GM18909 (cell line): ENCODE data around the gene METRN.

Experiments used
- ATAC-seq: cut with Tn5 transposase; IDR thresholded peaks from one replicate; pipeline ENCODE4 v1.9.1; 2021; ENCODE audit warnings: mild to moderate bottlenecking; ENCODE audit not compliant: unreplicated experiment, poor library complexity

The METRN gene

GRCh38 chr16:677316-678190 is 37.4 kb upstream of the METRN start:
- ATAC-seq: no peak

- ATAC-seq: no peak
These were observed 36.6 kb upstream of the METRN start for GRCh38 chr16:678209-678857.

- ATAC-seq: peak; percentile 10
These were observed 35.8 kb upstream of the METRN start for GRCh38 chr16:678858-679813.

DNA sequence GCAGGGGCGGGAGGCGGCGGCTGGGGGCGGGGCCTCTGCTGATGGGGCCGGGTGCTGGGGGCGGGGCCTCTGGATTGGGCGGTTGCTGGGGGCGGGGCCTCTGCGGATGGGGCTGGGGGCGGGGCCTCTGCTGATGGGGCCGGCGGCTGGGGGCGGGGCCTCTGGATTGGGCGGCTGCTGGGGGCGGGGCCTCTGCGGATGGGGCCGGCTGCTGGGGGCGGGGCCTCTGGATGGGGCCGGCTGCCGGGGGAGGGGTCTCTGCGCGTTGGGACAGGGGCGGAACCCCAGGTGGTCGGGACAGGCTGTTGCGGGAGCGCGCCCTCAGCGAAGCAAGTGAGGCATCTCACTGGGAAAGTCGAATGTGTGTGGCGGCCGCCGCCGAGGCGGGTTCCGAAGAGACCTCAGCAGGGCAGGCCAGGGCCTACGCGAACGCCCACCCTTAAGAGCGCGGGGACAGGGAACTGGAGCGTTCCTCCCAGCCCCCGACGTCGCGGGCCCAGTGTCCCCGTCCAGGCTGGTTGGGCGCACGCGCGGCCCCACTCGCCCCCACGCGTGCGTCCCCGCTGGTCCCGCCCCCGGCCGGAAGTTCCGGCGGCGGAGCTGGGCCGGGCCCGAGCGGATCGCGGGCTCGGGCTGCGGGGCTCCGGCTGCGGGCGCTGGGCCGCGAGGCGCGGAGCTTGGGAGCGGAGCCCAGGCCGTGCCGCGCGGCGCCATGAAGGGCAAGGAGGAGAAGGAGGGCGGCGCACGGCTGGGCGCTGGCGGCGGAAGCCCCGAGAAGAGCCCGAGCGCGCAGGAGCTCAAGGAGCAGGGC is 34.9 kb upstream of the METRN start, which contains the start of gene STUB1:
Gene STUB1 (plus strand): TSS at position 597 of the 811 bp plus-strand sequence. CDS start 116 bp downstream, at position 713.
- peak; percentile 42 for ATAC-seq

DNA sequence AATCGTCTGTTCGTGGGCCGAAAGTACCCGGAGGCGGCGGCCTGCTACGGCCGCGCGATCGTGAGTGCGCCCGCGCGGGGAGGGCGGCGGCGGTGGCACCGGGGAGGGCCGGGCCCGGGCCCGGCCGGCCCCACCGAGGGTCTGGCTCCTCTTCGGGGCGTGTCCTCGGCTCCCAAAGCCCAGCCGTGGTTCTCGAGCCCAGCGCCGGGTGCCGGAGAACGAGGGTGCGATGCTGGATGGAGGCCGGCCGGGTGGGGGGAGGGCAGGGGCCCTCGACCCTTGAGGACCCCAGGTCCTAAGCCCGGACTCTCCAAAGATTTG is 34.3 kb upstream of the METRN start:
- ATAC-seq: no peak

- no peak for ATAC-seq
These were observed 33.8 kb upstream of the METRN start for GRCh38 chr16:680967-681745.

GRCh38 chr16:681746-682427 is 33.0 kb upstream of the METRN start:
- ATAC-seq: no peak

GRCh38 chr16:682493-683395 is 32.2 kb upstream of the METRN start:
- ATAC-seq: no peak

GRCh38 chr16:683396-684070 is 31.4 kb upstream of the METRN start:
- ATAC-seq: no peak

GRCh38 chr16:684071-684794 is 30.7 kb upstream of the METRN start, which contains the start of gene JMJD8:
TSS of gene JMJD8 (minus strand) at chr16:684334. CDS start at chr16:684319, 15 bp downstream.
- ATAC-seq: peak; percentile 67

- no peak for ATAC-seq
These were observed 29.8 kb upstream of the METRN start for GRCh38 chr16:684961-685696.

DNA sequence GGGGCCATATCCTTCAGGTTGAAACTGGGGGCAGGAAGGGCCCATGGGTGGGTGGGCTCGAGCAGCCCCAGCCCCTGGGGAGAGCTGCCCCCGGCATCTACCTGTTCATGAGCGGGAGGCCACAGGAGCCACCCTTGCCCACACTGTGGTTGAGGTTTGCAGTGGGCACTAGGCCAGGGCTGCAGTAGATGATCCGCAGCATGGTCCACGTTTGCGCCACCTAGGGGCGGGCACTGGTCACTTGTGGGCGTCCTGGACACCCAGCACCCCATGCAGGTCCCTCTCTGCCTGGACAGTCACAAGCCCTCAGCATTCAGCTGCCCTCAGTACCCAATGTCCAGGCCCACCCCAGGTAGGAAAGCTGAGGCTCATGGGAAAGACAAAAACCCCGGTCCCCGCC is 29.0 kb upstream of the METRN start:
- no peak for ATAC-seq

DNA sequence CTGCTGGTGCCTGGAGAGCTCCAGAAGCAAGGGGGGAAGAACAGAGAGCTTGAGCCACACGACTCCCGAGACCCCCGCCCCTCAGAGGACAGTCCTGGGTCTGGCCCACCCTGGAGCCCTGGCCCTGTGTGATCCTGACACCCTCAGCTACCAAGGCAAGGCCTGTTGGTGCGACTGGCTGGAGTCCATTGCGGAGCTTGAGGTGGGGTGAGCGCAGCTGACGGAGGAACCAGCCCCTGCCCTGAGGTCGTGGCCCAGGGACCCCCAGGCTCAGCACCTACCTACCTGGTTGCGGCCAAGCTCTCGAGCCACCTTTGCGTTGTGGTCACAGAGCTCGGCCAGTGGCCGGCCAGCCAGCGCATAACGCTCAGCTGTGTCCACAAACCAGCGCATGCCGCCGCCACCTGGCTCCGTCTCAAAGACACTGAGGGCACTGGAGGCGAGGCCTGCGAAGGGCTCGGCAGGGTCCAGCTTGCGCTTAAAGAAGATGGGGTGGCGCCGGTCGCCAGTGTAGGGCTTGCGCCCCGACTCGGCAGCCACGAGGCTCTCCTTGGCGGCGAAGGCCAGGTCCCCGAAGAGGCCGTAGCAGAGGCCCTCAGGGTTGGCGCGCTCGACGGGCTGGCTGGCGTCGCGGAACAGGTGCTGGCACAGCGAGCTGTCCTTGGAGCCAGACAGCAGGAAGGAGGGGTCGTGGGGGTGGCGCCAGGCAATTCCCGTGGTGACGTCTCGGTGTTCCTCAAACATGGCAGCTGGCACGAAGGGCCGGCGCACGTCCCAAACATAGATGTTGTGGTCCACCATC is 28.3 kb upstream of the METRN start:
- no peak for ATAC-seq

GRCh38 chr16:687499-687898 is 27.4 kb upstream of the METRN start:
- ATAC-seq: no peak
